Neural crest cell (in vitro differentiated cells): Measurements from ENCODE around the gene PDE6A. TPM values are rescaled to one million over a fixed set of nuclear protein-coding genes. Genes with fewer than 3 reads are reported as not detected.

Experiments
- DNase-seq: peaks from one replicate; pipeline ENCODE4 v3.0.0; 2021; ENCODE audit warnings: low read depth, mixed read lengths, low spot score
- H3K27ac Mint-ChIP-seq: one replicate; pipeline ENCODE4 v1.8.0; 2021; ENCODE audit warnings: mild to moderate bottlenecking, mixed read lengths; ENCODE audit not compliant: unreplicated experiment
- H3K27me3 Mint-ChIP-seq: 2 replicates; pipeline ENCODE4 v1.8.0; 2021; ENCODE audit warnings: low read depth, mild to moderate bottlenecking, mixed read lengths
- H3K36me3 Mint-ChIP-seq: 2 replicates; pipeline ENCODE4 v1.8.0; 2021; ENCODE audit warnings: low read depth, mild to moderate bottlenecking, mixed read lengths
- H3K4me1 Mint-ChIP-seq: 2 replicates; pipeline ENCODE4 v1.8.0; 2021; ENCODE audit warnings: mixed read lengths
- H3K4me3 Mint-ChIP-seq: one replicate; pipeline ENCODE4 v1.8.0; 2021; ENCODE audit warnings: mild to moderate bottlenecking, mixed read lengths
- H3K9me3 Mint-ChIP-seq: 2 replicates; pipeline ENCODE4 v1.8.0; 2021; ENCODE audit warnings: mixed read lengths
- CTCF ChIP-seq: fragments of 200-600 bp; sonication (generic); conservative IDR thresholded peaks from 2 replicates; pipeline ENCODE4 v1.5.0; 2021; ENCODE audit warnings: antibody characterized with exemption, mild to moderate bottlenecking
- total RNA-seq: library from RNA; stranded (reverse); gene quantifications from 2 replicates; pipeline ENCODE4 v1.2.1, GENCODE V29; 2021

The PDE6A gene
- total RNA-seq, 1 donor from 2014 or later, result not detected

DNA sequence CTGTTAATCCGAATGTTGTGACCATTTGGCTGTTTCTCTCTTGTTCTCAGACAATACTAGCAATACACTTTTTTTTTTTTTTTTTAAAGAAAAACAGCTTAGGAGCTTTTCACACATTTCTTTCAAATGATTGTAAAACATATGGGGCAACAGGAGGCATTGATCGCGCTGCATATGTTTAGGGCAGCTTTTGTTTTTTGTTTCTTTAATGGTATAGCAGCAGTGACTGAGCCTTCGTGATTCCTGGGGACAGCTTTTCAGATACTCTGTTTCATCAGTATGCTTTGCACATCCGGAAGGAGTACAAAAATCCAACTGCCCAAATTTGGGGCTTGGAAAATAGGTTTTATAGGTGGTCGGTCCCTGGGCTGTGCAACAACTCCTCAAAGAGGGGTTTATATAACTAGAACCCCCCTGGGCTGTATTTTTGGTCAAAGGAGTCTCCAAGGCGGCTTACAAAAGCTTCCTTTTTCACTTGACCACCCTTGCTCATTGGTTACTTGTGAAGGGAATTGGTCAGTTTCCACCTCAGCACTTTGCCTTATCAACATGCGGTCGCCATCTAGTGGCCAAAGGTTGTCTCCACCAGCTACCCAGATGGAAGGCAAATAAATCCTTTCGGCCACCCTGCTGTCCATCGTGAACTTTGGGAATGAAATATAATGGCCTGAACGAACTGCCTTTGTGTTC is 91.8 kb downstream of the PDE6A start:
- H3K4me3 Mint-ChIP-seq, result no peak overlapping the region
- no peaks in the 10 kb centered on the region for H3K27me3 Mint-ChIP-seq
- H3K4me1 Mint-ChIP-seq, result peaks cover 20% of the 10 kb centered on the region
- TF ChIP-seq CTCF, result peak; percentile 91
- H3K27ac Mint-ChIP-seq, result no peak overlapping the region
- DNase-seq, result peak; percentile 82
- H3K9me3 Mint-ChIP-seq, result no peaks in the 10 kb centered on the region
- no peaks in the 10 kb centered on the region for H3K36me3 Mint-ChIP-seq

GRCh38 chr5:149851211-149851610 is 93.4 kb downstream of the PDE6A start:
- H3K4me1 Mint-ChIP-seq, result peaks cover 28% of the 10 kb centered on the region
- no peak for TF ChIP-seq CTCF
- H3K4me3 Mint-ChIP-seq, result no peak overlapping the region
- no peak for DNase-seq
- H3K27me3 Mint-ChIP-seq, result no peaks in the 10 kb centered on the region
- no peak overlapping the region for H3K27ac Mint-ChIP-seq
- no peaks in the 10 kb centered on the region for H3K9me3 Mint-ChIP-seq
- H3K36me3 Mint-ChIP-seq, result no peaks in the 10 kb centered on the region

DNA sequence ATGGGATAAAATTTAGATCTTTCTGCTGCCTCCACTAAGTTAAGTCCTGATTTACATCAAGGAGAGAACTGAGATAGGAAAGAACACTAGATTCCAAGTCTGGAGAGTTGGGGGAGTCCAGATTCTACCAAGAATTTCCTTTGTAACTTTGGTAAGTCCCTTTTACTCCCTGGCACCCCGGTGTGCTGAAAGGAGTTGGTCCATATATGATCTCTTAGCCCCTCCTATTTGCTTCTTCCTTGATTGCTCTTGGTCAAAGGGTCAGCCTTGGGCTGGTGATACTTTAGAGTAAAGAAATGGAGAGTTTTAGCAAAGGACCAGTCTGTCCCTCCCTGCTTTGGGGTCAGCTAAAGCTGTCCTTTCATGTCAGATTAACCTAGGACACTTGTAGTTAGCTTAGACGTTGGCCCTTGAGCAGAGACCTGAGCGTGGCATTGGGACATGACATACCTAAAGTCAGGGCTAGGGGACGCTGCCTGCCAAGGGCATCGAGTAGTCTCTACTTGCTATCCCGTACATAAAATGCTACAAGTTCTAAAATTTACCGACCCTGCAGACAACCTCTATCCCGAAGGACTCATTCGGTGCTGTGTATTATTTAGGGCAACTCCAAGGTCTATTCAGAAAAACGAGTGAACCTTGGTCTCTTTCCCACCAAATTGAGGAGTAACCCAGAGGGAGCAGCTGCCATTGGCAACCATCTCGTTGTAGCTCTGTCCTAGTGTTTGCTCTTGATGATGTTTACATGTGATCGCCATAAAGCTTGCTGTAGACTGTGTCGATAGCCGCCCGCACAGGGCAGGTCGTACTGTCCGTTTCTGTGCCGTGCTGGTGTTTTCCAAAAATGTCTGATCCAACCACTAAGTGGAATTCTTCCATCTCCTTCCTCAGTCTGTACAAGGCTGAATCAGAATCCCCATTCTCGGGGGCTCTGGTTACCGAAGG is 94.4 kb downstream of the PDE6A start:
- Mint-ChIP-seq H3K27me3 (no peaks in the 10 kb centered on the region), H3K4me1 (peaks cover 25% of the 10 kb centered on the region), H3K9me3 (no peaks in the 10 kb centered on the region)

DNA sequence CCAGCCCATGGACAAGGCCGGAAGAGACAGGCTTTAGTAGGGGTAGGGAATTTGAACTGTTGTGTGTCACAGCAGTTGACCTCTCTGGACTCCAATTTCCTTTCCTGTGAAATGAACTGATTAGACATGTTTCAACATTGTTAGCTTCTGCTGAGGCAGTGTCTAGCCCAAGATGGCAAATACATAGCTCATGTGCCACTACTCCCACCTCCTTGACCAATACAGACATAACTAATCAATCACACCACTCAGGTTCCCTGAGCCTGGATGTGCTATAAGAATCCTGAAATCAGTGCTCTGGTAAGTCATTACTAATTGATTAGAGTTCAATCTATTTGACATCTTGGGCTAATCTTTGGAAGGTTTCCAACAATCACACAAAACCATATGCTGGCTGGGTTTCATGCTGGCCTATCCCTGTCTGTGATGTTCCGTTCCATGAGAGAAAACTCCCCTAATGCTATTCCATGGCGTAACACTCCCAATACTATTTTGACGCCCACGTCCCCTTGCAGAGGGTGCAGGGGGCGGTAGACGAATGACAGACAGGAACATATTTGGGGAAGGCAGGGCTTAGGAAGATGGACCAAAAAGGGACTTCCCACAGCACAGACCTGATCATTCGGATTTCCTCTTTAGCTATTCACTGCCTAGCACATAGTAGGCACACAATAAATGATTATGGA is 95.2 kb downstream of the PDE6A start:
- Mint-ChIP-seq H3K27me3 (no peaks in the 10 kb centered on the region), H3K27ac (no peak overlapping the region), H3K4me3 (no peak overlapping the region), H3K36me3 (no peaks in the 10 kb centered on the region), H3K4me1 (peaks cover 19% of the 10 kb centered on the region), H3K9me3 (no peaks in the 10 kb centered on the region)
- TF ChIP-seq CTCF, result no peak
- DNase-seq, result no peak

More for the DNA sequence above, 94.4 kb downstream of the PDE6A start:
- no peak overlapping the region for H3K27ac Mint-ChIP-seq
- no peaks in the 10 kb centered on the region for H3K36me3 Mint-ChIP-seq
- no peak for TF ChIP-seq CTCF
- H3K4me3 Mint-ChIP-seq, result no peak overlapping the region
- no peak for DNase-seq

GRCh38 chr5:149847611-149848010 is 97.0 kb downstream of the PDE6A start:
- H3K4me3 Mint-ChIP-seq, result no peak overlapping the region
- DNase-seq, result no peak
- H3K9me3 Mint-ChIP-seq, result no peaks in the 10 kb centered on the region
- H3K4me1 Mint-ChIP-seq, result peaks cover 12% of the 10 kb centered on the region
- no peaks in the 10 kb centered on the region for H3K36me3 Mint-ChIP-seq
- H3K27me3 Mint-ChIP-seq, result no peaks in the 10 kb centered on the region
- peak overlapping the region; percentile 22 for H3K27ac Mint-ChIP-seq
- no peak for TF ChIP-seq CTCF
